ENCODE results near the gene HOXB6.

Gene HOXB6

DNA sequence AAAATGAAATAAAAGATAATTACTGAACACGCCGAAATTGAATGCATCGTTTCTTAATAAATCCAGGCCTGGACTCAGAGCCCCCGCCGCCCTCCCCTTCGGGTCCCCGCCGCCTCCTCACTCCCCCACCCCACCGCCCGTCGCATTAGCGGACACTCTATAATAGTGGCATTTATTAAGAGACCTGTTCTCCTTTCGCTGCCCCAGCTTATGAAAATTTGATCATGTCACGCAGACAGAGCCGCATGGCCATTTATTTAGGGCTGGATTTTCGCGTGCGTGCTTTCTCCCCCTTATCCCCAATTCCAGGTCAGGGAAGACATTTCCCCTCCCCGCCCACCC is 53.6 kb downstream of the HOXB6 start:
- DNase-seq (ENCODE audit: low read depth), result no peak
- H3K4me3 ChIP-seq (ENCODE audit: low read depth, low read length), result no peak overlapping the region
- TF ChIP-seq, protein P1, sequence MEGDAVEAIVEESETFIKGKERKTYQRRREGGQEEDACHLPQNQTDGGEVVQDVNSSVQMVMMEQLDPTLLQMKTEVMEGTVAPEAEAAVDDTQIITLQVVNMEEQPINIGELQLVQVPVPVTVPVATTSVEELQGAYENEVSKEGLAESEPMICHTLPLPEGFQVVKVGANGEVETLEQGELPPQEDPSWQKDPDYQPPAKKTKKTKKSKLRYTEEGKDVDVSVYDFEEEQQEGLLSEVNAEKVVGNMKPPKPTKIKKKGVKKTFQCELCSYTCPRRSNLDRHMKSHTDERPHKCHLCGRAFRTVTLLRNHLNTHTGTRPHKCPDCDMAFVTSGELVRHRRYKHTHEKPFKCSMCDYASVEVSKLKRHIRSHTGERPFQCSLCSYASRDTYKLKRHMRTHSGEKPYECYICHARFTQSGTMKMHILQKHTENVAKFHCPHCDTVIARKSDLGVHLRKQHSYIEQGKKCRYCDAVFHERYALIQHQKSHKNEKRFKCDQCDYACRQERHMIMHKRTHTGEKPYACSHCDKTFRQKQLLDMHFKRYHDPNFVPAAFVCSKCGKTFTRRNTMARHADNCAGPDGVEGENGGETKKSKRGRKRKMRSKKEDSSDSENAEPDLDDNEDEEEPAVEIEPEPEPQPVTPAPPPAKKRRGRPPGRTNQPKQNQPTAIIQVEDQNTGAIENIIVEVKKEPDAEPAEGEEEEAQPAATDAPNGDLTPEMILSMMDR (IDR thresholded peaks at IDR 0.05; ENCODE audit: low read depth, low read length, missing control alignments), result no peak

DNA sequence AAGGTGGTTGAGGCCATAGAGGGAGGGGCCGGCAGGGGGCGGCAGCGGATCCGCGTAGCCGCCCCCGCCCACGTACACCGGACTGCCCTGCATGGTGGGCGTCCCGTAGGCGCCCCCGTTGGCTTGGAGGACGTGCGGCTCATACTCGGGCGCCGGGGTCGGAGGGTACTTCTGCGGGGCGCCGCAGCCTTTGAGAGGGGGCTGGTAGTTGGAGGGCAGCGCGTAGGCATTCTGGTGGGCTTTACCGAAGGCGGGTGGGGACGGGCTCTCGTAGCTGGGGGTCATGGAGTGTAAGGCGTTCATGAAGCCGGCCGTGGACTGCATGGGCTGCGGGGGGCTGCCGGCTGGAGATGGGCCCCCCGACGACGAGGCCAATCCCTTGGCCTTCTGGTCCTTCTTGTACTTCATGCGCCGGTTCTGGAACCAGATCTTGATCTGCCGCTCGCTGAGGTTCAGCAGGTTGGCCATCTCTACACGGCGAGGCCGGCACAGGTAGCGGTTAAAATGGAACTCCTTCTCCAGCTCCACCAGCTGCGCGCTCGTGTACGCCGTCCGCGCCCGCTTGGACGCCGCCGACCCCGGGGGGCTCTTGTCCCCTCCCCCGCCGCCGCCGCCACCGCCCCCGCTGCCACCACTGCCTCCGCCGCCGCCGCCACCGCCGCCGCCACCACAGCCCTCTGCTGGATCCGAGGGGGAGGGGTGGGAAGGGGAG is 54.1 kb downstream of the HOXB6 start:
- DNase-seq (ENCODE audit: low read depth), result no peak
- TF ChIP-seq, protein P1 (IDR thresholded peaks at IDR 0.05; ENCODE audit: low read depth, low read length, missing control alignments), result no peak
- H3K4me3 ChIP-seq (ENCODE audit: low read depth, low read length), result no peak overlapping the region

DNA sequence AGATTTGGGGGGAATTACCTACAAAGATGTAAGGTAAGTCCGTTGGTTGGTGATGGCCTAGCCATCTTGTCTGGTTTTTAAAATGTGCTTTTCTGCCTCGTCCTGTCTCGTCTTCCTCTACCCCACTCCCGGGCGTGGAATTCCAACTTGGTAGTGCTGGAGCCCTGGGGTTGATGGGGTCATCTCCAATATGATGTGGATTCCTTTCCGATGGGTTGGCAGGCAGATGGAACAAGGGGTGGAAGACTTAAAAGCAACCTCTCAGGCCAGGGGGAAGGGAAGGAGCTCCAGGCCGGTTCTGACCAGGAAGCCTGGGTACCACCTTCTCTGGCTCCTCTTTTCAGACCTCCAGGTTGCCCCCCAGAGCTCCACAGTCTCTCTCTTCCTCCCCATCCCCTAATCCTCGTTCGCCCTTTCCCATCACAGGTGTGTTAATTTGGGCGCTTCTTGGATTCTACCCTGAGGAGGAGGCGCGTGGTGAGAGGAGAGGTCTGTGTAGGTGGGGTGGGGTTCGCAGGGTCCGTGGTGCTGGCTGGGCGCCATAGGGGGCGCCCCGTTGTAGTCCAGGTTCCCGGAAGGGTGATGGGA is 54.8 kb downstream of the HOXB6 start:
- no peak for DNase-seq (ENCODE audit: low read depth)
- H3K4me3 ChIP-seq (ENCODE audit: low read depth, low read length), result no peak overlapping the region
- TF ChIP-seq, protein P1 (IDR thresholded peaks at IDR 0.05; ENCODE audit: low read depth, low read length, missing control alignments), result no peak

DNA sequence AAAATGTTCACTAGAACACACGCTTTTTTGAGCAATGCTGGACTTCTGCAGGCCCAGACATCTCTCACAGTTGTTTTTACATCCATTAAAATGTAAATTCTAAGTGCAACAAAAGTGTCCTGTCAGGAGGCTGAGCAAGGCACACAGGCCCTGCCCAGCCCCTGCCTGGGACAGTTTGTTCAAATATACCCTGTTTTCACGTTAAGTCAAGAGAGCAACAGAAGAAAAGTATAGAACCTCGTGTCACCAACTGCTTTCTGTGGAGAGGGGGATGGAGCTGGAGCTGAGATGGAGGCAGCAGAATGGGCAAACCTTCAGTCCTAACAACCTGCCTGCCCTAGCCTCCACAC is 55.5 kb downstream of the HOXB6 start:
- H3K4me3 ChIP-seq (ENCODE audit: low read depth, low read length), result no peak overlapping the region
- DNase-seq (ENCODE audit: low read depth), result no peak
- TF ChIP-seq, protein P1 (IDR thresholded peaks at IDR 0.05; ENCODE audit: low read depth, low read length, missing control alignments), result no peak

DNA sequence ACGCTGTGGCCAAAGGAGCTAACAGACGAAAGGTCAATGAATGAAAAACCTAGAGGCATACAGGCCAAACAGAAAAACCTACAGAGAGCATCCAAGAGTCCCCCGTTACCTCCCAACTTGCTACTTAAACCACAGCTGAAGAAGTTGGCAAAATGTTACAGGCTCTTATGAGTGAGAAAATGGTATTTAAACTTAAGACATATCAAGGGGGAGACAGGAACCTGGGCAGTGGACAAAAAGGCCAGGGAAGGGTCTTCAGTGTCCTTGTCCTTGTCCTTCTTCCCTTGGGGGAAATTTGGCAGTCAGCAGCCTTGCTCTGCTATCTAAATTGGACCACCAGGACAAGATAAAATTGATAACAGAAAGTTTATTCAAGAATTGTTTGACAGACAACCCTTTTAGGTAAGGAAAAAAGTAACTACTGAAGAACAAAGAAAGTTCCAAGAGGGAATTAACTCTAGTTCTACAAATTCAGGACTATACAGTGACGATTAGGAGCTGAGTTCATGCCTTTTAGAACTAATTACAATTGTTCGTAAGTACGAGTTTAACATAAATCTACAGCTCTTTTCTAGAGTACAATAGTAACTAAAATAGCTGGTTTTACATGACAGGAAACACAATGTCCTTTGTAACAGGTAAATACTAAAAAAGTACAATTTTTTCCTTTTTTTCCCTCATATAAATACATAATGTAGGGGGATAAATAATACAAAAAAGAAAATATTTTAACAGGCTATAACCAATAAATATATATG is 56.1 kb downstream of the HOXB6 start:
- no peak overlapping the region for H3K4me3 ChIP-seq (ENCODE audit: low read depth, low read length)
- no peak for DNase-seq (ENCODE audit: low read depth)
- TF ChIP-seq, protein P1 (IDR thresholded peaks at IDR 0.05; ENCODE audit: low read depth, low read length, missing control alignments), result no peak

DNA sequence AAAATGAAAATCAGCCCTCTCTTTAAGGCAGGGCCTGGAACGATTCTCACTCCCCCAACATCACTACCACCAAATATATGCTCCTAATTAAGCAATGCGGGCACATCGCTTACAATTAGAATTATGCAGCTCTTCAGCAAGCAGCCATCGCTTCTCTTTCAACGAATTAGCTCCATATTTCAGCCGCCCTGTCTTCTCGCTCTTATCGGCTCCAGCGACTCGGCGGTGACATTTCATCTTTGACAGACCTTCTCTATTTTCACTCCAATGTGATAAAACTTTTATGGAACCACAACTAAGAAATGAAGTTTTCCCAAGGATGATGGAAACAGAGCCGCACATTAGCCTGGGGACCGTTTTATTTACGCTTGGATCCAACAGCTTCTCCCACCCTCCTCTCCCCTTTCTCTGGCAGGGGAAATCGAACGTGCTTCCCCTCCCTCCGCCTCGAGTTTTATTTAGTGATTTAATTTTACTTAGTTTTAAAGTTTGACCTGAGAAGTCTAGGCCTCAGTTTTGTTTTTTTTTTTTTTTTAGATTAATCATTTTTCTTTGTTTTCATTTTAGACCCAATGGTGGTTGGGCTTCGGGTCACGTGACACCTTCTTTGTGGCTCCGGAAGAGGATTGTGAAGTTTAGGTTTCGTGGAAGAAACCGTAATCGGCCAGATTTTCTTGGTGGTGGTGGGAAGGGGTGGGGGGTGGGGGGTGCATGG is 56.8 kb downstream of the HOXB6 start:
- H3K4me3 ChIP-seq (ENCODE audit: low read depth, low read length), result no peak overlapping the region
- no peak for DNase-seq (ENCODE audit: low read depth)

More for the DNA sequence above, 56.8 kb downstream of the HOXB6 start:
- TF ChIP-seq, protein P1 (IDR thresholded peaks at IDR 0.05; ENCODE audit: low read depth, low read length, missing control alignments), result no peak
